Erythroblast (primary cell): ENCODE measurements around the gene SMIM44.
"Not testable (repeated sequence)": the region's sequence is repeated elsewhere in the genome, so short reads cannot be mapped to it uniquely, and the experiment has no call there.

ENCODE experiments used
- DNase-seq, 2 experiments: peaks; one replicate each; lab custom pipeline; 2025; lab: John Stamatoyannopoulos, UW
- GATA1 ChIP-seq: IDR thresholded peaks from 2 replicates; pipeline ENCODE4 v1.6.1; 2011; ENCODE audit warnings: low read depth, mild to moderate bottlenecking, control low read depth, low read length, moderate library complexity
- POLR2A ChIP-seq: IDR thresholded peaks from 2 replicates; pipeline ENCODE4 v1.6.1; 2011; ENCODE audit warnings: mild to moderate bottlenecking, low read length

SMIM44 gene

DNA sequence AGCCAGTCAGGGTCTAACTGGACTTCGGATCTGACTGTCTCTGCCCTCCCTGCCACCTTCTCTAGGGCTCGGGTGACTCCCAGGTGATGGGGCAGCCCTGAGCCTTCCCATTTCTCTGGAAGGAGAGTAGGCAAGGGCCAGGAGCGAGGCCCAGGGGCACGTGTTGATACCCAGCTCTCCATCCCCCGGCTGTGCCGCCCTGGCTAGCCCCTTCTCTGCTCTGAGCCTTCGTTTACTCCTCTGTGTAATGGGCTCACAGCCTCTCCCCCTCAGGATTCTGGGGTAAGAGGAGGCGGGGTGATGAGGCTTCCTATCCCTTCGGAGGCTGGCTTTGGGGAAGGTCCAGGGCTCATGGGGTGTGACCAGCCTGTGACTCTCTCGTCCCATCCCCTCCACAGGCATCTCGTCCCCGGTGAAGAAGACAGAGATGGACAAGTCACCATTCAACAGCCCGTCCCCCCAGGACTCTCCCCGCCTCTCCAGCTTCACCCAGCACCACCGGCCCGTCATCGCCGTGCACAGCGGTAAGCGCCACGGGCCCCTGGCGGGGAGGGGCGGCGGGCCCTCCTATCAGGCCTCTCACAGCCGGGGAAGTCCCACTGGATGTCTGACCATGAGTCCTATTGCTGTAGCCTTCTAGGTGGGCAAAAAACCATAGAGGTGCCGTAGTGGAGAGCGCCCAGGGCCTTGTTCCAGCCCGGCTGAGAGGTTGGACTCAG, 34.5 kb downstream of the SMIM44 start:
- TF ChIP-seq POLR2A = no peak
- no peak for TF ChIP-seq GATA1
- DNase-seq = no peak

DNA sequence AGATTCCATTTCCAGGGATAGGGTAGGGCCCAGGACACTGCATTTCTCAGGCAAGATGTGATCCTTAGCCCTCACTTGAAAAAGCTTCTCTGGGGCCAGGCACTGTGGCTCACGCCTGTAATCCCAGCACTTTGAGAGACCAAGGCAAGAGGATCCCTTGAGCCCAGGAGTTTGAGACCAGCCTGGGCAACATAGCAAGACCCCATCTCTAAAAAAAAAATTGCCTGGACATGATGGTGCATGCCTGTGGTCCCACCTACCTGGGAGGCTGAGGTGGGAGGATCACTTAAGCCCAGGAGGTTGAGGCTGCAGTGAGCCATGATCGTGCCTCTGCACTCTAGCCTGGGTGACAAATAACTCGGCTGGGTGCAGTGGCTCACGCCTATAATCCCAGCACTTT, 36.6 kb downstream of the SMIM44 start:
- DNase-seq = not testable (repeated sequence)

GRCh38 chr19:3444695-3445234, 38.5 kb downstream of the SMIM44 start:
- DNase-seq = no peak
- no peak for TF ChIP-seq POLR2A
- TF ChIP-seq GATA1 = no peak

DNA sequence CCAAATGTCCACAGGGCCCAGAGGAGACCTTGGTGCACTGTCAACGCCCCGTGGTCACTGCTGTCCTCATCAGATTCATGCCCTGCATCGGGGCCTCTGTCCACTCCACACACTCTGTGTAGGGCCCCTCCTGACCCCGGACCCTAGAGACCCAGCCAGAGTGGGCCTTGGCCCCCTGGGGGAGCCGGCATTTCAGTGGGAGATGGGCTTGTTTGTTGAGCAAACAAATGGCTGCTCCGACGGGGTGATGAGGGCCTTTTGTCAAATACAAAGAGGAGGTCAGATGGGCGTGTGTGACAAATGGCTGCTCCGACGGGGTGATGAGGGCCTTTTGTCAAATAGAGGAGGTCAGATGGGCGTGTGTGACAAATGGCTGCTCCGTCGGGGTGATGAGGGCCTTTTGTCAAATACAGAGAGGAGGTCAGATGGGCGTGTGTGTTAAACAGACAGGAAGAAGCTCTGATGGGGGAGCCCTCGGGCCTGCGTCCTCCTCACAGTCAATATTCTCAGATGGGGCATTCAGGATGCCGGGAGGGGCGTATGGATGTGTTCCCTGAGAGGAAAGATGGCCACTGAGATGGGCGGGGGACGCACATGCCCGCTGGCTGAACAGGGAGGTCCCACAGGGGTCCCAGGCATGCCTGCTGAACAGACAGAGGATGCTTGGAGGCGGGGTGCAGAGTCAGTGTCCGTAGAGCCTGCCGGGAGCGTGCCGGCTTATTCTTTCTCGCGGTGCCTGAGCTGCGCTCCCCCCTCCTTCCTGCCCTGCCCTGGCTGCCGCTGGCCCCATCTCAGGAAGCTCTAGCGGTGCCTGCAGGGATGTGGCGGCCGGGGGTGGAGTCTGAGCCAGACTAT, 39.2 kb downstream of the SMIM44 start:
- TF ChIP-seq GATA1 (no peak), POLR2A (no peak)
- DNase-seq = no peak

DNA sequence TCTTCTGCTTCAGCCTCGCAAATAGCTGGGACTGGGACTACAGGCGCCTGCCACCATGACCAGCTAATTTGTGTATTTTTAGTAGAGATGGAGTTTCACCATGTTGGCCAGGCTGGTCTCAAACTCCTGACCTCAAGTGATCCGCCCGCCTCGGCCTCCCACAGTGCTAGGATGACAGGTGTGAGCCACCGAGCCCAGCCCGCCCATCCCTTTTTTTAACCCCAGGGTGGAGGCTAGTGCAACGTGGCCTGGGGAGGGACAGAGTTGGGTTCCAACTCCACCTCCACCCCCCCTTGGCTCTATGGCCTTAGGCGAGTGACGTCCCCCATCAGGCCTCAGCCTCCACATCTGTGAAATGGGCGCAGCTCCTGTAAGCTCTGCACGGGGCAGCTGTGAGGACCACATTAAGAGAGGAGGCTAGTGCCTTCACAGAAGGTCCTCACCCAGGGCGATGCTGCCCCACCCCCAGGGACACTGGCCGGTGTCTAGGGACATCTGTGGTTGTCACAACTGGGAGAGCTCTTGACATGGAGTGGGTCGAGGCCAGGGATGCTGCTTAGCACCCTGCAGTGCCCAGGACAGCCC, 40.7 kb downstream of the SMIM44 start:
- TF ChIP-seq GATA1 = no peak
- TF ChIP-seq POLR2A = no peak

GRCh38 chr19:3441986-3442329, 41.3 kb downstream of the SMIM44 start:
- TF ChIP-seq GATA1 = no peak
- TF ChIP-seq POLR2A = no peak
- no peak for DNase-seq

More for the DNA sequence above, 40.7 kb downstream of the SMIM44 start:
- no peak for DNase-seq

DNA sequence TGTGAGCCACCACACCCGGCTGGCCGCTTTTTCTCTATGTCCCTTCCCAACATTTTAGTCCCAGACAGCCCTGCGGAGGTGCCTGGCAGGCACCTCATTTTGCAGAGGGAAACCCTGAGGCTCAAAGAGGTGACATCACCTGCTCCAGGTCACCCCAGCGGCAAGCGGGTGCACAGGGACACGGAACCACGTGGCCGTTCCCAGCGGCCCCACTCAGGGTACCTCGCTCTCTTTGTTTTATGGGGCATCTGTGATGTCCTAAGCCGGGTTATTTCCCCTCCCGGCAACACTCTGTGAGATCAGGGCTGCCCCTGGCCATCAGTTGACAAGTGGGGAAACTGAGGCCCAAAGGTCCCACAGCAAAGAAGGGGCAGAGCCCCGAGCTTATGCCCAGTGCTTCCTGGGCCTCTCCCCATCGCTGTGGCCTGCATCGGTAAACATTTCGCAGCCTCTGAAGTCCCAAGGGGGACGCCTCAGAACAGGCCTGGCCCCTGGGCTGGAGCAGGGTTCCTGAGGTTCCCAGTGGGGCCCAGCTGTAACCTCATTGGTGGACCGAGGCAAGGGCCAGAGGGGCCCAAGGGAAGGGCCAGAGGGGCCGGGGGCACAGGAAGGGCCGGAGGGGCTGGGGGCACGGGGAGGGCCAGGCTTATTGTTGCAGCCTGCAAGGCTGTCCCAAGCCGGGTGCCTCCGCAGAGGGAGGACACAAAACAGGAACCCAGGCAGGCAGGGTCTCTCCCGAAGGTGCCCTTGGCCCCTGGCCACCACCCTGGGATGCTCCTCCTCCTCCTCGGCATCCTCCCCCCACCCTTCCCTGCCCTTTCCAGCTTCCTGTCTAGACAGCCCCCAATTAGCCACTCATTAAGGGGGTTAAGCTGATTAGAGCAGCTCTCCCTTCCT, 41.9 kb downstream of the SMIM44 start:
- TF ChIP-seq GATA1 (no peak), POLR2A (no peak)
- no peak for DNase-seq

GRCh38 chr19:3440082-3440481, 43.2 kb downstream of the SMIM44 start:
- TF ChIP-seq POLR2A (no peak), GATA1 (no peak)
- peak; percentile 59 to 76 for DNase-seq

DNA sequence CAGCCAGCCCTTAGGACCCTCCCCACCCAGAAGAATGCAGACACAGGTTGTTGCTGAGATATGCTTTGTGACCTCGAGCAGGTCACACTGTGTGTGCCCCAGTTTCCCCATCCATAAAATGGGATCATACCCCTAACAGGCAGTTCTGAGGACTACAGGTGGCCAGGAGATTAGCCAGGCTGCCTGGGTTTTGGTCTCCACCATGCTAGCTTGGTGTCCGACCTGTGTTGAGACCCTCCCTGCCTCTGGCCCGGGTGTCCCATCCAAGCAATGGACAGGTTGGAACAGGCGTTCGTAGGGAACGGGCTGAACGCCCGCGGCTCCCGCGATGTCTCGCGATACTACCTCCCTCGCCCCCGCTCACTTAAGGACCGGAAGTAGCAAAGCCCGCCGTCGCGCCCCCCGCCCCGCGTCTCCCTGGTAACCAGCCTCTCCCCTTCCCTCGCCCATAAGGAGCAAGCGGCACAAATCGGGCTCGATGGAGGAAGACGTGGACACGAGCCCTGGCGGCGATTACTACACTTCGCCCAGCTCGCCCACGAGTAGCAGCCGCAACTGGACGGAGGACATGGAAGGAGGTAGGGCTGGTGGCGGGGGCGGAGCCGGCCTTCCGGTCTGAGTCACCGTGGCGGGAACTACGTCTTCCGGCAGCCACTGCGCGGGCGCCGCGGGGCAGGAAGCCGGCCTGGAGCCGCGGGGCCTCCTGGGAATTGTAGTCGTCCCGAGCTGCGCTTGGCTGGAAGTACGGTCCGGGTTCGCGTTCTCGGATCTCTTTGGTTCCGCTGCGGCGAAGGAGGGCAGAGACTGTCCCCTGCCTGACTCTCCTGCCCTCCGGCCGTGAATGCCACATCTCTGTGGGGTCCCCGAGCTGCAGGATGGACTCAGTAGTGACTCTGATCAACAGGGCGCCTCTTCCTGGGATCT, 48.3 kb downstream of the SMIM44 start:
- TF ChIP-seq POLR2A (peak; percentile 68), GATA1 (no peak)
- DNase-seq = peak; percentile 98 to 99

DNA sequence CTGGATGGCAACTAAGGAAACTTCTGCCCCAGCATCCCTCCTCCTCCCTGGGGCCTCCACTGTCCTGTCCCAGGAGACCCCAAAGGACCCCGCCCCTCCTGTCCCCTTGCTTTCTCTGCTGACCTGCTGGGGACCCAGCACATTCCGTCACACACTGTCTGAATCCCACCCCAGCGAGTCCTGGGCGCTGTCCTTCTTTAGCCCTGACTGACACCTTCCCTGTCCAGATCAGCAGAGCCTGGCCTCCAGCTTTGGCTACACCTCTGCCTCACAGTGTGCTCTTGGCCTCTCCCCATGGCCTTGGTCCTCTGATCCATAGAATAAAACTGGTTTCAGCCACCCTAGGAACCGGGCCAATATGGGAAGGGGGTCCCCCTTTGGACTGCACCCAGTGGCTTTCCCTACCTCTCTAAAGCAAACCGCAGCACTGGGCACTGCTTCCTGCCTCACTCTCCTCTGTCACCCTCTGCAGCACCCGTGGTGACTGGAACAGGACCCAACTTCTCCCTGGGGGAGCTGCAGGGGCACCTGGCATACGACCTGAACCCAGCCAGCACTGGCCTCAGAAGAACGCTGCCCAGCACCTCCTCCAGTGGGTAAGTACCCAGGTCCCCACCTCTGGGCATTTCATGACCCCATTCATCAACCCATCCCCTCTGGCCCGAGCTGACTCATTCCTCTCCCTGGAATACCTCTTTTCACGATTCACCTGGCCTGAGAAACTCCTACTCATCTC, 49.3 kb downstream of the SMIM44 start:
- TF ChIP-seq GATA1 = no peak
- TF ChIP-seq POLR2A = no peak
- no peak for DNase-seq

DNA sequence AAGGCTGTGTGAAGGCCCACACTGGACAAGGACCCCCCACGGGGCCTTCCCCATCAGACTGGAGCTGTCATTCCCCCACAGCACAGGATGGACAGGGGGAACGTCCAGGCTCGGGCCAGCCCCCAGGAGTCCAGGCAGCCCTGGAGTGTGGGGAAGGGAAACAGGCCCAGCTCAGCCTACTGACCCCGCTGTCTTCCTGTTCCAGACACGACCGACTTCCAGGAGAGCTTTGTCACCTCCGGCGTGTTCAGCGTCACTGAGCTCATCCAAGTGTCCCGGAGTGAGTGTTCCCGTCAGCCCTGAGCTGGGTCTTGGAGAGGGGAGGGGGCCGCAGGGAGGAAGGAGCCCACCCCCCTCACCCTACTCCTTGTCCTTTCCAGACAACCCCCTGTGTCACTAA, 49.9 kb downstream of the SMIM44 start:
- no peak for DNase-seq
- TF ChIP-seq GATA1 (no peak), POLR2A (no peak)
